GM19463 (cell line): ENCODE measurements around the gene SMTN.
"Not testable (repeated sequence)": the region's sequence is repeated elsewhere in the genome, so short reads cannot be mapped to it uniquely, and the experiment has no call there.

Source experiments
- ATAC-seq: cut with Tn5 transposase; IDR thresholded peaks from one replicate; pipeline ENCODE4 v1.9.1; 2021; ENCODE audit warnings: mild to moderate bottlenecking, moderate library complexity; ENCODE audit not compliant: unreplicated experiment

SMTN gene

DNA sequence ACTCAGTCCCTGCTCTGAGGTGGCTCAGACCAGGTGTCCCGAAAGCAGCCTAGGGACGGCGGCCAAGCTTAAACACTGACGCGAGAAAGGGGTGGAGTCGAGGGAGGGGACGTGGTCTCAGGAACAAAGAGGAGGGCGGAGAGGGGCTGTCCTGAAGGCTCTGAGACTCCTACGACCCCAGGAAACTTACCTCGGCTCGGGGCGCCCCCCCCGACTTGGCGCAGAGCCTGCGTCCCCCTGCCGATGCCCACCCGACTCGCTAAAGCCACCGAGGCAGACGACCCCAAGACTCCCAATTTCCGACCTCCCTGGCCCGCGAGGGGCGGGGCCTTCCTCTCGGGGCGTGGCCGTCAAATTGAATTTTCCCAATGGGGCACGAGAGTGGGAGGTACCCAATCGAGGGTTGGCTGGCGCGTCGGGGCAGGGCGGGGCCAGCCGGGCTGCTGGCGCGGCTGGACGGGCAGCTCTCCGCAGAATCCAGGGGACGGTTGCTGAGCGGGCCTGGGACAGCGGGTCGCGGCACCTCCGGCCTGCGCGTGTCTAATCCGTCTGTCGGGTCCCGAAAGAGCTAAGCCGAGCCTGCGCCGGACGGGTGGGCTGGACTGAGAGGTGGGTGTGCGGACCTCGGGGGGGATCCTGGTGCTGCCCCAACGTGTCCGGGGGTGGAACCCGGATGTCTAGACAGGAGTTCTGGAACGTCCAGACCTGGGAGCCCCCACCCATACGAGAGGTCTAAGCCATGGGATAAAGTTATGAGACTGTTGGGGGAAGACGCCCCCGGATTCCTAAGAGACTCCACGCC, at the start of gene SMTN:
SMTN (plus strand) TSS at position 471 of the 802 bp plus-strand sequence. CDS start 1,941 bp downstream, outside the sequence.
- ATAC-seq = peak; percentile 59

- ATAC-seq = no peak
Observed at GRCh38 chr22:31036671-31037550, 44.2 kb upstream of the SMTN start.

- ATAC-seq = no peak
Observed at GRCh38 chr22:31038686-31039085, 42.4 kb upstream of the SMTN start.

DNA sequence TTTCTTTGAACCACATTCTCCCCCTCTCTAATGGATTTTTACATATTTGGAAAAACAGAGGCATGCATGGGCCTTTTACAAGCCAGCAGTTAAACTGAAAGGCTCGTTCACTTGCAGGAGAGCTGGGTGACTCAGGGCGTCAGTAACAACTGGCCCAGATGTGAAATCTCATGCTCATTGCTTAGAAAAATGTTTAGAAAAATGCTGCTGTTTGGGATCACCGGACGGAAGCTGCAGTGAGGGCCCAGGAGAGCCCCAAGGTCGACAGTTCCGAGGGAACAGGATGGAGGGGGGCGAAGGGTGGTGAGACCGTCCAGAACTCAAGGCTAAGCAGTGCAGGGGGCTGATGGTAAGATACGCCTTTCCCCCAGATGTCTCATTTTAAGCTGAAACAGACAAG, 41.7 kb upstream of the SMTN start:
- no peak for ATAC-seq

DNA sequence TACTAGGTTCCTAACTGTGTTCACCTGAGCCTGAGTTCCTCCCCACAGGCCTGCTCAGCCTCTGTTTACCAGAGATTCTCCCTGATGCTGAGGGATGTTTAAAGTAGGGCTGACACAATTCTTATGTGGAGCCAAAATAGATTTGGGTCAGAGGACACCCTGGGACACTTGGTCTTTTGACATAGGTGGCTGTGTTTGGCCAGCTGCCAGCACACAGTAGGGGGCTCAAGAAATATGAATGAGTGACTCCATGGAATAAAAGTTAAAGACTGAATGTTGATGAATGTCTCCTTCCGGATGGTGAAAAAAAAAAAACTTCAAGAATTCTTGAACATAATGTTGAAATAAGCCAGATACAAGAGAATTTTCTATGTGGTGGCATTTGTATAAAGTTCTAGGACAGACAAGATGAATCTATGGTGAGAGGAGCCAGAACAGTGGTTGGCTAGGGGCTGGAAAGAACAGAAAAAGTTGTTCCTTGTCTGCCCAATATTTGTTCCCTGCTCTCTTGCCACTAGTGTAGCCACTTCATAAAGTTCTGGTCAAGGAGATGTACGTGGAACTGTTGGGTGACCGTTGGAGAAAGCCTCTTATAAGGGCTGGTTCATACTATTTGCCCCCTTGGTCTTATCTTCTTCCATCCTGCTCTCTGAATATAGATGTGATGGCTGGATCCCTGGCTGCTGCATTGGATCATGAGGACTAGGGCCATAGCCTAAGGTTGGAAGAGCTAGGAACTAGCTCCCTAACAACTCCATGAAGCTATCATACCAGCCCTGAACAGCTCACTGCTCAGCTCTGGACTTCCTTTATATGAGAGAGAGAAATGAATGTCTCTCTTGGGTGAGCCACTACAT, 40.3 kb upstream of the SMTN start:
- ATAC-seq = no peak

GRCh38 chr22:31044262-31044861, 36.8 kb upstream of the SMTN start:
- no peak for ATAC-seq

DNA sequence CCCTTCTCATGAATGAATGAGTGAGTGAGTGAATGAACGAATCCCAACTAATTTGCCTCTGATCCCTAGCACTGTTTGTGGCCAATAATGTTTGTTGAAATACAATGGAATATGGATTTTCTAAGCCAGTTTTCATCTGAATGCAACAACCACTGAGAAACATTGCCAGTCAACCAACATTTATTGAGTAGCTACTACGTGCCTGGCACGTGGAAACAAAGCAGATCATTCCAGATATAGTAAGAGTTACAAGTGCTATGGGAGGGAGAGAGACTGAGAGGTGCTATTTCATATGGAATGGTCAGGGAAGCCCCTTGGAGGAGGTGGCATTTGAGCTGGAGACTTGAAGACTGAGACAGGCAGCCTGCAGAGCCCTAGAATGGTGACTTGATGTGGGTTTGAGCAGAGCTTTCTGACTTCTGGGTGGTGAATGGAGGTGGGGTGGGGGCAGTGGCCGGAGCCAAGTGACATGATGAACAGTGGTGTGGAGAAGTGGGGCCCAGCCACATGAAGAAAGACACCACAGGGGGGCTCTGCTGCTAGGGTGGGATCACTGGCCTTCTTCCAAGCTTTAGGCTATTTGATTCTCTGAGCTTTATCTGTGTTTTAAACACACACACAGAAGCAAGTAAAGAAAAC, 35.1 kb upstream of the SMTN start:
- no peak for ATAC-seq

GRCh38 chr22:31046539-31047226, 34.4 kb upstream of the SMTN start:
- ATAC-seq = no peak

GRCh38 chr22:31048570-31048969, 32.5 kb upstream of the SMTN start:
- ATAC-seq = no peak

GRCh38 chr22:31049815-31050420, 31.2 kb upstream of the SMTN start:
- ATAC-seq = no peak

DNA sequence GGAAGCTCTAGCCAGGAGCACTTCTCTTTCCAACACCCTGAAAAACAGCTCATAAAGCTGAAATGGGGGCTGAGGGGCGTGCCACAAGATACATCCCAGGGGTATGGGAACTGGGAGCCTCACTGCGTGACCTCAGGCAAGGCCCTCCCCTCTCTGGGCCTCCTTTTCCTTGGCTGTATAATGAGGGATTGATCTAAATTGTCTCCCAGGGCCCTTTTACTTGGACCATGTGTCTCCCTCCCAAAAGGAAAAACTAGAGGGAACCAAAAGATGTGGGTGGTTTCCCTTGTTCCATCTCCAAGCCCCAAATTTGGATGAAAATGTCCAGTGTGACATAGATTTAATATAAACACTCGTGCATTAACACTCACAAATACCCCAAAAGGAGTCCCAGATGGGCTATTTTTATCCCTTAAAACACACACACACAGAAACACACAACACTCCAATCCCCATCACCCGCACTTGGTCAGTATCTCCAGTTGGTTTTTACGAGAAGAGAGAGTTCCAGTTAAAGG, 25.9 kb upstream of the SMTN start:
- ATAC-seq = no peak

GRCh38 chr22:31055635-31056159, 25.4 kb upstream of the SMTN start:
- ATAC-seq = no peak

DNA sequence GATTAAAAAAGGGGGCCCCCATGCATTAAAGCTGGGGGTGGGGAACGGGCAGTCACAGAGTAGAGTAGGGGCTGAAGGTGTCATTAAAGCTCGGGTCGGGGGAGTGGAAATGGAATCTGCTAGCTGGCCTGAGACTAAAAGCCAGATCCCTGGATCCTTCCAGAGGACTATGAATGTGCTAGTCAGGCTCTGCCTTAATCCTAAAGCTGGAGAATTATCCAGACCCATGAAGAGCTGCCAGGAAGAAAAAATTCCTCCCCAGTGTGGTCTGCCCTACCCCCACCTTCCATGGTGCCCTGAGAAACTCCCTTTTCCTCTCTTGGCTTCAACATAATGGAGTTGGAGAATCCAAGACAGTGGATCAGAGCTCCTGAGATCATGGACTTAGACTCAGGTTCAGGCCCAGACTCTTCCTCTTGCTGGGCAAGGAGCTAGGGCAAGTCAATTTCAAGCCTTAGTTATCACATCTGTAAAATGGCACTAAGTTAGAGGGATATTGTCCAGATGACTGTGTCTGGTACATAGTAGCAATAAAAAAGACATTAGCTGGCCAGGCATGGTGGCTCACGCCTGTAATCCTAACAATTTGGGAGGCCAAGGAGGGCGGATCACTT, 24.0 kb upstream of the SMTN start:
- ATAC-seq = no peak

DNA sequence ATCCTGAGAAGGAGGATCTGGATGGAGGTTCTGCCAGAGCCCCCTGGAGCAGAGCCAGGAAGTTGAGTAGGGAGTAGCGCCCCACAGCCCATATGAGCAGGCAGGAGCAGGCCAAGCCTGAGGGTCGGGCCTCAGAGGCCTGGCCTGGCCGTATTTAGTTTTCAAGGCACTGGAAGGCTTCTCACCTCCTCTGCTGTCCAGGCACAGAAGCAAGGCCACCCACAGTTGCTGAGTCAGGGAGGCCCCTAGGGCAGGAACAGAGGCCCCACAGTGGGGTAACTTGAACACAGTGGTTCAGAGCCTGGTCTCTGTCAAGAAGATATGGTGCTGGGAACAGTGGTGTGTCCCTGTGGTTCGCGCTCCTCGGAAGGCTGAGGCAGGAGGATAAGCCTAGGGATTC, 21.5 kb upstream of the SMTN start:
- not testable (repeated sequence) for ATAC-seq

DNA sequence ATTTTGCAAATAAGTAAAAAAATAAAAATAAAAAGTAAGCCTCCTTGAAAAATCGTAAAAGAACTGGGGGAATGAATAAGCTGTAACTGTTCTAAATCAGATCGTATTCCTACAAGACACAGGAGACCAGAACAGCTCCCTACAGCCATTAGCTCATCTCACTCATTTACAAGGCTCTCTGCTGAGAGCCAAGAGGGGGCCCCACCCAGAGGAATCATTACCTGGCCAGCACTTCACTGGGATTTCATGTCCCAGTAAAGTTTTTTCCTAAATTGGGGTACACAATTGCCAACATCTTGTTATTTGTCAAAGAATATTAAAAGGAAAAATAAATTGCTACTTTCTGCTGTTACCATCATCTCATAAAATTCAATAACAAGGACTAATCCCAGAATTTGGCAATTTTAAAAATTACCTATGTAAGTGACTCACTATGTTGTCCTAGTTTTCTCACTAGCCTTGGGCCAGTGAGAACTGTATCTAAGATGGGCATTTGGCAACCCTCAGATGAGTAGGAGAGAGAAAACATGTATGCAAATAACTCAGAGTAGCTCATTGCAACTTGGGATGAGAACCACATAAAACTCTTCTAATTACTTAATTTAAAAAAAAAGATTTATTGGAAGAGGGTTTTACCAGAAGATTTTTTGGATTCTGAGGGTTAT, 18.4 kb upstream of the SMTN start:
- no peak for ATAC-seq

DNA sequence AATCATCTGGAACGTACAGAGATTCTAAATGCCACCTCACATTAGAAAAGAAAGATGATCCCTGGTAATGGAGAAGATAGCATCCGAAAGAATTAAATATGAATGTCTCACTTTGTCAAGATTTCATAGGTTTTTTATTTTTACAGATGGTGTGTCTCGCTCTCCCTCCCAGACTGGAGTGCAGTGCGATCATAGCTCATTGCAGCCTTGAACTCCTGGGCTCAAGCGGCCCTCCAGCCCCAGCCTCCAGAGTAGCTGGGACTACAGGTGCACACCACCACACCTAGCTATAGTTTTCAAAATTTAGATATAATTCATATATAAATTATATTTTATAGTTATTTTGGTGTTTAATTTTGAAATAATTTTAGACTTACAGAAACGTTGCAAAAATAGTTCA, 16.7 kb upstream of the SMTN start:
- ATAC-seq = no peak

DNA sequence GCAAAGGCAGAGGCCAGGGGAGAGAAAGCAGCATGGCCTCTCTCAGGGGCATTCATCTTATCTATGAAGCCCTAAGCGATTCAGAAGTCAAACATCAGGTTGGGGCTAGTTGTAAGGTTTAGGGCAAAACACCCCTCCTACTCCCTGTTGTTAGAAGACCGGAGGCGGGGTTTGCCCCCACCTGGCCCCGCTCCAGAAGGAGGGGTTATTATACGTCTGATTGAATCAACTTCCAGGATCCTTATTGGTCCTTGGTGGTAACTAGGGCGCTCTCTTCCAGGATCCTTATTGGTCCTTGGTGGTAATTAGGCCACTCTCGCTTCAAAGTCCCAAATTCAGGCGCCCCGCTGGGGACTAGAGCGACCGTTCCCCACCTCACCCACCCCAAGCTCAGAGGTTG, 12.1 kb upstream of the SMTN start:
- no peak for ATAC-seq
